Hematopoietic multipotent progenitor cell treated with erythropoietin and hydrocortisone succinate and interleukin-3 and kit ligand, for 4 days (in vitro differentiated cells): ENCODE data around the gene ZMAT1.
"Not testable (repeated sequence)": the region's sequence is repeated elsewhere in the genome, so short reads cannot be mapped to it uniquely, and the experiment has no call there.

Source experiments
- DNase-seq: peaks from one replicate; pipeline ENCODE4 v3.0.0-alpha.2; 2015

Gene ZMAT1

DNA sequence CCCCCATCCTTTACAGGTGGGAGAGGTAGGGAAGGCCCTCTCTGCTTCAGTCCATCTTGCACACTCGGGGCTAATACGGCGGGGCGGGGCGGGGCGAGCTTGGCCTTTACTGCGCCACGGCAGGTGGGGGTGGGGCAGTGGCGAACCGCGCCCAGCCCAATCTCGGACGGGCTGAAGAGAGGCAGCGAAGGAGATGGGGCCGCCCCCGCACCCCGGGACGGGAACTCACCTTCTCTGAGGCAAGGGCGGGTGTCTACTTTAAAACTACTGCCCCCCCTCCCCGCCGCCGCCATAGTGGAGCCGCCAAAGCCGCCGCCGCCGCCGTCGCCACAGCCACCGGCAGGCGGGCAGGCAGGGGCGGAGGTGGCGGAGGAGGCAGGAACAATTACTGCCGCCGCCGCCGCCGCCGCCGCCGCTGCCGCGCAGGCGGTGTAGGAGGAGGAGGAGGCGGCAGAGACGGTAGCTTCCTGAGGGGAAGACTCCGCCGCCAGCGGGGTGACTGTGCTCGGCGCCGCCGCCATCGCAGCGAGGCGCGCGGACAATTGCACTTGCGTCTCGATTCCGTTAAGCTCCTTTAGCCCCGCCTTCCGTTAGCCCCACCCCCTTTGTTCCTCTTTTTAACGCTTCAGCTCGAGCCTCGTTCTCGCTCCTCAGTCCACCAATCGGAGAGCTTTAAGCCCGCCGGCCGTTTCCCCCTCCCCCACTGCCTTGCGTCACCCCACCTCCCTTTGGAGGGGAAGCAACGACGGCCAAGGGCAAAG lies at the start of gene ZMAT1:
ZMAT1 (minus strand) TSS at position 540 of the 761 bp plus-strand sequence; CDS start at position 521, 19 bp downstream.
- peak; percentile 97 for DNase-seq

DNA sequence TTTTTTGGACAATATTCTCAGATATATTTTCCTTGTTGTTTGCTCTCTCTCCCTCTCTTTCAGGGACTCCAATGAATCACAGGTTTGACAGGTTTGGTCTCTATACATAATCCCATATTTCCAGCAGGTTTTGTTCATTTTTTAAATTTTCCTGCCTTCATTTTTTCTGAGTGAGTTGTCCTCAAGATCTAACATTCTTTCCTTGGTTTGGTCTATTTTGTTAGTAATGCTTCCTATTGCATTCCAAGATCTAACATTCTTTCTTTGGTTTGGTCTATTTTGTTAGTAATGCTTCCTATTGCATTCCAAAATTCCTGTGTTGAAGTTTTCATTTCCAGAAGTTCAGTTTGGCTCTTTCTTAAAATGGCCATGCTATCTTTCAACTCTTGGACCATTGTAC lies 45.3 kb upstream of the ZMAT1 start:
- no peak for DNase-seq

DNA sequence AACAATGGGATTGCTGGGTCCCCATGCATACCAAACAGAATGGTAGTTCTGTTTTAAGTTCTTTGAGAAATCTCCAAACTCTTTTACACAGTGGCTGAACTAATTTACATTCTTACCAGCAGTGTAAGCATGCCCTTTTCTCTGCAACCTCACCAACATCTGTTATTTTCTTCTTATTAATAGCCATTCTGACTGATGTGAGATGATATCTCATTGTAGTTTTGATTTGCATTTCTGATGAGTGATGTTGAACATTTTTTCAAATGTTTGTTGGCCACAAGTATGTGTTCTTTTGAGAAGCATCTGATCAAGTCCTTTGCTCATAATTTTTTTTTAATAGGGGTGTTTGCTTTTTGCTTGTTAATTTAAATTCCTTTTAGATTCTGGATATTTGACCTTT lies 41.2 kb upstream of the ZMAT1 start:
- no peak for DNase-seq

DNA sequence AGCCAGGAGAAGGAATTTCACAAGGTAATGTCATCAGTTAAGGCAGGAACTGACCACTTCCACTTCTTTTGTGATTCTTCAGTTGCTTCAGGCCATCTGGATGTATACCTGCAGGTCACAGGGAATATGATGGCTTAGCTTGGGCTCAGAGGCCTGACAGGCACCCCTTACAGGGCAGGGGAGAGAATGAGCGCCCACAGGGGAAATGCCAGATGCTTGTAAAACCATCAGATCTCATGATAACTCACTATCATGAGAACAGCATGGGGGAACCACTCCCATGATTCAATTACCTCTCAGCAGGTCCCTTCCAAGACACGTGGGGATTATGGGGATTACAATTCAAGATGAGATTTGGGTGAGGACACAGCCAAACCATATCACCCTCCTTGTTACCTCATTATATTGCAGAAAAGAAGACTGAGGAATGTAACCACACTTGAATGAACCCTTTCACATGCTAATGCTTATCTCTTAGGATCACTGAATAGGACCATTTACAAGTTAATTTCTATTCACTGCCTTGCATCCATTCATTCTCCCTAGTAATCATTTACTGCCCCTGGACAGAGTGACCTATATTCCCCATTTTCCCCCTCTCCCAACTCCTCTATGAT lies 33.2 kb upstream of the ZMAT1 start:
- DNase-seq = not testable (repeated sequence)

DNA sequence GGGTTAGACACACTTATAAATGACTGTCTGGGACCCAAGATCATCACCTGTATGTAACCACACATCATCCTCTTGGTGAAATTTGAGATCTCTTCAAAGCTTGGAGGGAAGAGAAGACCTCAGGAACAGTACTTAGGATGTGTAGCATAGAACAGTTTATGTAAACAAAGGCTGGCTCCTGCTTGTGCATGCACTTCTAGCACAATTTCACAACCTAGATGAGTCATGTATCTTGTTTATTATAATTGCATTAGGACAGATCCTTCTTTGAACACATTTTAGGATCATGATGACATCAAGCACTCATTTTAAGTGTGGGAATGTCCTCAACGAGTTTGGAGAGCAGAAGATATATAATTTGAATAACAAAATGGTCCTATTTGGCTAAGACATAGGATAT lies 26.3 kb upstream of the ZMAT1 start:
- no peak for DNase-seq

DNA sequence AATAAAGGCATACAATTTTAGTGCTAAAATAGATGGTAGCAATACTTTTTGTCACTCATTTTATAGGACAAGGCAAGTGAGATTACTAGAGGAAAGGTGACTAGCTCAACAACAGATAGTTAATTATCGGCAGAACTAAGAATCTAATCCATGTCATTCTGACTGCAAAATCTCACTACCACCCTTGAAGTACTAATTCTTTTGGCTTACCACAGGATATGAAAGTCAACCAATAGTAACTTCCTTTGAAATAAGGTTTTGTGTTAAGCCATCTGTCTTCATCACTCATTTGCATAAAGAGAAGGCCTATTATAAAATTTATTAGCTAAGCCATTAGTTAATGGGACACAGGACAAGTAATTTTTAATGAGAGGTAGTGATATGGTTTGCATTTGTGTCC lies 25.3 kb upstream of the ZMAT1 start:
- no peak for DNase-seq

DNA sequence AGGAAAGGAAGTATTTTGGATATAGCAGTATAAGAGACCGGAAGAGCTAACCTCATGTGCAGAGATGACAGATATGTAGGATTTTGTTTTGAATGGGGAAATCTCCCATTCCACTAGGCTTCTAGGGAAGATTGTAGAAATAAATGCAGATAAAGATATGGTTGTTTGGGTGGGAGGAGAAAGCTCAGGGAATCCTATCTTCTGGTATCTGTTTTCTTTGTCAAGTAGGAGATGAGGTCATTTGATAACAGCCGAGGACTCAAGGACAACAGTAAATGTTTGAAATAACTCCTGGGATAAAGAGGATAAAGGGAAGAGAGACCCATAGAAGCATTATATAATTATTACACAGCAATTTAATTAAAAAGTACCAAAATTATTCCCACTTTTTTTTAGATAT lies 24.7 kb upstream of the ZMAT1 start:
- DNase-seq = no peak

DNA sequence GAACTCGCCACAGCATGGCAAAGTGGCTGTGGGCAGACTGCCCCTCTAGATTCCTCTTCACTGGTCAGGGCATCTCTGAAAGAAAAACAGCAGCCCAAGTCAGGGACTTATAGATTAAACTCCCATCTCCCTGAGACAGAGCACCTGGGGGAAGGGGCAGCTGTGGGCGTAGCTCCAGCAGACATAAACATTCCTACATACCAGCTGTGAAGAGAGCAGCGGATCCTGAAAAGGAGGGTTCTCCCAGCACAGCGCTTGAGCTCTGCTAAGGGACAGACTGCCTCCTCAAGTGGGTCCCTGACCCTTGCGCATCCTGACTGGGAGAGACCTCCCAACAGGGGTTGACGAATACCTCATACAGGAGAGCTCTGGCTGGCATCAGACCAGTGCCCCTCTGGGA lies 18.8 kb upstream of the ZMAT1 start:
- no peak for DNase-seq

DNA sequence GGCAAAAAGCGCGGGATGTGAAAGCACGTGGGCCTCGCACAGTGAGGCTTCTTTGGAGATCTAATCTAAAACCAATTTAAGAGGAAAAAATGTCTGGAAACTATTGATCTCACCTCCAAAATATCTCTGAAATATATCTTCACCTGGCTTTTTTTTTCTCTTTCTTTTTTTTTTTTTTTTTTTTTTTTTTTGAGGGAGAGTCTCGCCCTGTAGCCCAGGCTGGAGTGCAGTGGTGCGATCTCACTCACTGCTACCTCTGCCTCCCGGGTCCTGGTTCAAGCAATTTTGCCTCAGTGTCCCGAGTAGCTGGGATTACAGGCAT lies 383 bp upstream of the ZMAT1 start:
- no peak for DNase-seq

DNA sequence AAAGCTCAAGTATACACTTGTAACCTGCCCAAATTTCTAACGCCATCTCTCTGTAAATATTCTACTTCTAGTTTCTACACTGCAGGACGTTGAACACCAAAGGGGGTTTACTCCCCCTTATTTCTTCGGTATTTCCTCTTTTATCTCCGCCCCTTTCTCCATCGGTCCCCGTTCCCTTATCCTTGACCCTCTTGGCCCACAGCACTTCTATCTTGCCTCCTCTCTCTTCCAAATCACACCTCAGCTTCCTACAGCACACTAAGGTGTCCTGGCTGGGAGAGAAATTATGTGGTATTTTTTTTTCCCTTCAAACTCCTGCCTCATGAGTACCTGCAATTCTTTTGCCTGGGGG lies 715 bp downstream of the ZMAT1 start:
- DNase-seq = peak; percentile 54

DNA sequence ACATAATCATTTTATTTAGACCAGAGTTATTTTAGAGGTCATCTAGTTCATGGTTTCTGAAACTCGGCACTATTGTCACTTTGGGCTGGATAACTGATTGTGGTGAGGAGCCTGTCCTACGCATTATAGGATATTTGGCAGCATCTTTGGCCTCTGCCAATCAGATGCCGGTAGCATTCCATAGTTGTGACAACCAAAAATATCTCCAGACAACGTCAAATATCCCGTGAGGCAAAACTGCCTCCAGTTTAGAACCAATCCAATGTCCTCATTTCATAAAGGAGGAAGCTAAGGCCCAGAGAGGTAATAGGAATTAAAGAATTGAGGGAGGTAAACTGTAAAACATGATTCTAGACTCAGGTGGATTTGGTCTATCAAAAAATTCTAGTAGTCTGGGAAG lies 6.1 kb downstream of the ZMAT1 start:
- no peak for DNase-seq

DNA sequence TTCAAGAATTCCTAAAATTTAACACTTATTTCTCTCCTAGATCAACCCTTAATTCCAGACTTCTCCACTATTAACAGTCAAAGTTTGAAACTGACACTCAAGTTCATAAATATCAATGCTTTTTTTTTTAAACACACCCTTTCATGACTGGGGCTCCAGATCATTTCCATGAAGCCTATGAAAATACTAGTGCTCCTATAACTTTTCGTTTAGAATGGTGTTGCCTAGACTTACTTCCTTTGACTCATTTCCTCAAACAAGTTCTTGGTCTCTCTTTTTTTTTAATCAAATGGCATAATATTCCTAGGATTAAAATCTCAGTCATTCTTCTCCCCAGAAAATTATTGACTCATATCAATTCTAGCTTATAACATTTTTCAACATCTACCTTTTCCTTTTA lies 13.1 kb downstream of the ZMAT1 start:
- DNase-seq = no peak

DNA sequence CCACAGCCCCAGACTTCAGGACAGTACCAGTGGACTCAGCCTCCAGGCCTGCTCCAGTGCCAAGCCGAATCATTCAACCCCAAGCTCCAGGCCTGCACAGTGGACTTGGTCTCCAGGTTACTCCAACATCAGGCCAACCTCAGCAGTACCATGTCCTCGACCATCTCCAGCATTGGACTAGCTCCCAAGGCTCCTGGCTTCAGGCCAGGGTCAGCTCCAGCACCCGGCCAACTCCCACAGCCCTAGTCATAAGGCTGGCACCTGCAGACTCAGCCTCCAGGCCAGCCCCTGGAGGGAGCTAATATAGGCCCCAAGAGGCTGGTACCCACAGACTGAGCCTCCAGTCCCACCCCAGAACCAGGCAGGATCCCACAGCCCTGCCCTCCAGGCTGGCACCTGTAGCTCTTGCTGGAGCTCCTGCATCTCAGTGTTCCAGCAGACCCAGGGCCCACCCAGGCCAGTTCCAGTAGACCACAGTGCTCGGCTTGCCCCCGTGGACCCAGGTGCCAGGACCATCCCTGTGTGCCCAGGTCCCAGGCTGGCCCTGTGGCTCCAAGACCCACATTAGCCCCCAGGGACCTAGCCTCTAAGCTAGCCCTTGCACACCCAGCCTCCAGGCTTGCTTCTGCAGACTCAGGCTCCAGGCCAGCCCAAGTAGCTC lies 25.6 kb downstream of the ZMAT1 start:
- DNase-seq = no peak

DNA sequence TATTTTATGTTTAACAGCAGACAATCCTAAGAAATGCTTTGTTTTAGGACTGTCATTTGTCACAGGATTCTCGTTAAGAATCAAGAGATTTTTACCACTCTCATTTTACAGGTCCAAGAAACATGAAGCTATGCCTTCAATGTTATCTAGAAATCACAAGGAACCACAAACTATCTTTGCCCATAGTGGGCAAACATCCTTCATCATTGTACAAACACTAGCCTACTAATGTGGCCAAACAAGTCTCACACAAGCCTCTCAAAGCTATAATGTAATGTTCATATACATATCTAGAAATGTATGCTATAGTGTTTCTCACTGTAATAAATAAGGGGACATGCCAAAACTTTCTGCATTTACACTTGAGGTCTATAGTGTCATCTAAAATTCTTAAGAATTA lies 26.8 kb downstream of the ZMAT1 start:
- no peak for DNase-seq
